TTC549 (cell line): ENCODE data around the gene PIK3R1.

Experiments used
- FAIRE-seq: peaks from 2 replicates; lab custom pipeline; 2012; peaks lifted over from hg19 to GRCh38; lab: Jason Lieb, UNC

The PIK3R1 gene

GRCh38 chr5:68215208-68215897, at the start of gene PIK3R1:
TSS of gene PIK3R1 (plus strand) at chr5:68215756. CDS start at chr5:68226676, 10,920 bp downstream.
- no peak for FAIRE-seq

- no peak for FAIRE-seq
Observed at GRCh38 chr5:68167195-68167651, 48.3 kb upstream of the PIK3R1 start.

- FAIRE-seq: no peak
Observed at GRCh38 chr5:68169903-68170302, 45.7 kb upstream of the PIK3R1 start.

GRCh38 chr5:68170826-68171558, 44.6 kb upstream of the PIK3R1 start:
- FAIRE-seq: no peak

- FAIRE-seq: no peak
Observed at GRCh38 chr5:68172314-68172713, 43.2 kb upstream of the PIK3R1 start.

GRCh38 chr5:68173007-68173406, 42.5 kb upstream of the PIK3R1 start:
- no peak for FAIRE-seq

GRCh38 chr5:68176253-68176652, 39.3 kb upstream of the PIK3R1 start:
- no peak for FAIRE-seq

- FAIRE-seq: no peak
Observed at GRCh38 chr5:68176802-68177479, 38.6 kb upstream of the PIK3R1 start.

- FAIRE-seq: no peak
Observed at GRCh38 chr5:68177676-68178075, 37.9 kb upstream of the PIK3R1 start.

GRCh38 chr5:68178579-68178978, 37.0 kb upstream of the PIK3R1 start:
- FAIRE-seq: no peak

GRCh38 chr5:68180121-68181038, 35.2 kb upstream of the PIK3R1 start:
- no peak for FAIRE-seq

- no peak for FAIRE-seq
Observed at GRCh38 chr5:68181039-68181599, 34.4 kb upstream of the PIK3R1 start.

GRCh38 chr5:68182094-68182493, 33.5 kb upstream of the PIK3R1 start:
- no peak for FAIRE-seq

GRCh38 chr5:68182534-68182933, 33.0 kb upstream of the PIK3R1 start:
- no peak for FAIRE-seq

GRCh38 chr5:68187268-68188055, 28.1 kb upstream of the PIK3R1 start:
- no peak for FAIRE-seq

- FAIRE-seq: no peak
Observed at GRCh38 chr5:68189171-68189570, 26.4 kb upstream of the PIK3R1 start.

GRCh38 chr5:68189613-68190012, 25.9 kb upstream of the PIK3R1 start:
- FAIRE-seq: no peak

GRCh38 chr5:68190619-68191018, 24.9 kb upstream of the PIK3R1 start:
- no peak for FAIRE-seq

GRCh38 chr5:68191083-68191791, 24.3 kb upstream of the PIK3R1 start:
- FAIRE-seq: no peak

- no peak for FAIRE-seq
Observed at GRCh38 chr5:68192679-68193060, 22.9 kb upstream of the PIK3R1 start.
